ENCODE results near the gene SDF4. TPM values are rescaled to one million over a fixed set of nuclear protein-coding genes. Genes with fewer than 3 reads are reported as not detected.
A peak's percentile ranks its signal among the peaks of the same experiment; 100 is the strongest.

SDF4 gene
- total and polyA plus RNA-seq, 2 of the 13 experiments (the other 11 are each of a cell fraction or from before 2014, with no cell fraction given), result 80.8 to 107 TPM

DNA sequence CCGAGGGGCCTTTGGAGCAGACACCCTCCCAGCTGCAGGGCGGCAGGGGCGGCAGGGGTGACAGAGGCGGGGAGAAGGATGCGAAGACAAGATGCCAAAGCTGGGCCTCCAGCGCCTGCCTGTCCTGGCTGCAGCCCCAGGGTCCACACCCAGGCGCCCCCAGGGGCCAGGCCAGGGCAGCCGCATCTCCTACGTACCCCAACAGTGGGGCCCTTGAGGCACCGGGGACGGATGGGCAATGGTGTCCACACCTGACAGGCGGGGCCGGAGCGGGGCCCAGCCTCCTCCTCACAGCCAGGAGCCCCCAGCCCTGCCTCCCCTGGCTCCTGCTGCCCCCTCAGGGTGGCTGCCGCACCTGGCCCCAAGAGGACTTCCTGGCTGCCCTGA, 7.4 kb upstream of the SDF4 start (continued):
- TF ChIP-seq, protein P1, sequence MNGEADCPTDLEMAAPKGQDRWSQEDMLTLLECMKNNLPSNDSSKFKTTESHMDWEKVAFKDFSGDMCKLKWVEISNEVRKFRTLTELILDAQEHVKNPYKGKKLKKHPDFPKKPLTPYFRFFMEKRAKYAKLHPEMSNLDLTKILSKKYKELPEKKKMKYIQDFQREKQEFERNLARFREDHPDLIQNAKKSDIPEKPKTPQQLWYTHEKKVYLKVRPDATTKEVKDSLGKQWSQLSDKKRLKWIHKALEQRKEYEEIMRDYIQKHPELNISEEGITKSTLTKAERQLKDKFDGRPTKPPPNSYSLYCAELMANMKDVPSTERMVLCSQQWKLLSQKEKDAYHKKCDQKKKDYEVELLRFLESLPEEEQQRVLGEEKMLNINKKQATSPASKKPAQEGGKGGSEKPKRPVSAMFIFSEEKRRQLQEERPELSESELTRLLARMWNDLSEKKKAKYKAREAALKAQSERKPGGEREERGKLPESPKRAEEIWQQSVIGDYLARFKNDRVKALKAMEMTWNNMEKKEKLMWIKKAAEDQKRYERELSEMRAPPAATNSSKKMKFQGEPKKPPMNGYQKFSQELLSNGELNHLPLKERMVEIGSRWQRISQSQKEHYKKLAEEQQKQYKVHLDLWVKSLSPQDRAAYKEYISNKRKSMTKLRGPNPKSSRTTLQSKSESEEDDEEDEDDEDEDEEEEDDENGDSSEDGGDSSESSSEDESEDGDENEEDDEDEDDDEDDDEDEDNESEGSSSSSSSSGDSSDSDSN (CRISPR knock-in tag; IDR thresholded peaks at IDR 0.05), result no peak
- TF ChIP-seq, protein P2, sequence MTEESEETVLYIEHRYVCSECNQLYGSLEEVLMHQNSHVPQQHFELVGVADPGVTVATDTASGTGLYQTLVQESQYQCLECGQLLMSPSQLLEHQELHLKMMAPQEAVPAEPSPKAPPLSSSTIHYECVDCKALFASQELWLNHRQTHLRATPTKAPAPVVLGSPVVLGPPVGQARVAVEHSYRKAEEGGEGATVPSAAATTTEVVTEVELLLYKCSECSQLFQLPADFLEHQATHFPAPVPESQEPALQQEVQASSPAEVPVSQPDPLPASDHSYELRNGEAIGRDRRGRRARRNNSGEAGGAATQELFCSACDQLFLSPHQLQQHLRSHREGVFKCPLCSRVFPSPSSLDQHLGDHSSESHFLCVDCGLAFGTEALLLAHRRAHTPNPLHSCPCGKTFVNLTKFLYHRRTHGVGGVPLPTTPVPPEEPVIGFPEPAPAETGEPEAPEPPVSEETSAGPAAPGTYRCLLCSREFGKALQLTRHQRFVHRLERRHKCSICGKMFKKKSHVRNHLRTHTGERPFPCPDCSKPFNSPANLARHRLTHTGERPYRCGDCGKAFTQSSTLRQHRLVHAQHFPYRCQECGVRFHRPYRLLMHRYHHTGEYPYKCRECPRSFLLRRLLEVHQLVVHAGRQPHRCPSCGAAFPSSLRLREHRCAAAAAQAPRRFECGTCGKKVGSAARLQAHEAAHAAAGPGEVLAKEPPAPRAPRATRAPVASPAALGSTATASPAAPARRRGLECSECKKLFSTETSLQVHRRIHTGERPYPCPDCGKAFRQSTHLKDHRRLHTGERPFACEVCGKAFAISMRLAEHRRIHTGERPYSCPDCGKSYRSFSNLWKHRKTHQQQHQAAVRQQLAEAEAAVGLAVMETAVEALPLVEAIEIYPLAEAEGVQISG (CRISPR knock-in tag; IDR thresholded peaks at IDR 0.05), result no peak
- no peak for TF ChIP-seq CEBPG (CRISPR knock-in tag; IDR thresholded peaks at IDR 0.05)
- TF ChIP-seq, protein P3, sequence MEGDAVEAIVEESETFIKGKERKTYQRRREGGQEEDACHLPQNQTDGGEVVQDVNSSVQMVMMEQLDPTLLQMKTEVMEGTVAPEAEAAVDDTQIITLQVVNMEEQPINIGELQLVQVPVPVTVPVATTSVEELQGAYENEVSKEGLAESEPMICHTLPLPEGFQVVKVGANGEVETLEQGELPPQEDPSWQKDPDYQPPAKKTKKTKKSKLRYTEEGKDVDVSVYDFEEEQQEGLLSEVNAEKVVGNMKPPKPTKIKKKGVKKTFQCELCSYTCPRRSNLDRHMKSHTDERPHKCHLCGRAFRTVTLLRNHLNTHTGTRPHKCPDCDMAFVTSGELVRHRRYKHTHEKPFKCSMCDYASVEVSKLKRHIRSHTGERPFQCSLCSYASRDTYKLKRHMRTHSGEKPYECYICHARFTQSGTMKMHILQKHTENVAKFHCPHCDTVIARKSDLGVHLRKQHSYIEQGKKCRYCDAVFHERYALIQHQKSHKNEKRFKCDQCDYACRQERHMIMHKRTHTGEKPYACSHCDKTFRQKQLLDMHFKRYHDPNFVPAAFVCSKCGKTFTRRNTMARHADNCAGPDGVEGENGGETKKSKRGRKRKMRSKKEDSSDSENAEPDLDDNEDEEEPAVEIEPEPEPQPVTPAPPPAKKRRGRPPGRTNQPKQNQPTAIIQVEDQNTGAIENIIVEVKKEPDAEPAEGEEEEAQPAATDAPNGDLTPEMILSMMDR (CRISPR knock-in tag; IDR thresholded peaks at IDR 0.05), result peak; percentile 22
- no peak for TF ChIP-seq REXO4 (CRISPR knock-in tag; IDR thresholded peaks at IDR 0.05; ENCODE audit: borderline replicate concordance)
